ENCODE data around the gene PLIN4. TPM values are rescaled to one million over a fixed set of nuclear protein-coding genes. Genes with fewer than 3 reads are reported as not detected.
"Not testable (repeated sequence)": the region's sequence is repeated elsewhere in the genome, so short reads cannot be mapped to it uniquely, and the experiment has no call there.

The PLIN4 gene
- total RNA-seq, 1 donor from 2014 or later, result 239 TPM

GRCh38 chr19:4550479-4551050 lies 32.3 kb upstream of the PLIN4 start:
- intact Hi-C loops (cut with DNase I), result no loop called here
- ATAC-seq (ENCODE audit: poor library complexity) (no peak), DNase-seq (no peak)

GRCh38 chr19:4550018-4550417 lies 31.7 kb upstream of the PLIN4 start:
- intact Hi-C loops (cut with DNase I), result no loop called here
- no peak for ATAC-seq (ENCODE audit: poor library complexity)
- DNase-seq, result no peak

GRCh38 chr19:4548238-4548584 lies 29.9 kb upstream of the PLIN4 start:
- DNase-seq (no peak), ATAC-seq (ENCODE audit: poor library complexity) (no peak)
- intact Hi-C loops (cut with DNase I), result no loop called here

- intact Hi-C loops (cut with DNase I), result no loop called here
- ATAC-seq (ENCODE audit: poor library complexity) (peak; percentile 54), DNase-seq (no peak)
Observed at GRCh38 chr19:4547303-4548237, 29.3 kb upstream of the PLIN4 start.

GRCh38 chr19:4543842-4544647 lies 25.8 kb upstream of the PLIN4 start:
- DNase-seq (no peak), ATAC-seq (ENCODE audit: poor library complexity) (no peak)
- intact Hi-C loops (cut with DNase I), result no loop called here

GRCh38 chr19:4542896-4543841 lies 24.9 kb upstream of the PLIN4 start:
- intact Hi-C loops (cut with DNase I), result no loop called here
- ATAC-seq (ENCODE audit: poor library complexity) (no peak), DNase-seq (no peak)

- DNase-seq; intact Hi-C loops (cut with DNase I); ATAC-seq (ENCODE audit: poor library complexity): not testable (repeated sequence)
Observed at GRCh38 chr19:4541806-4542145, 23.5 kb upstream of the PLIN4 start.

- intact Hi-C loops (cut with DNase I), result no loop called here
- no peak for DNase-seq
- ATAC-seq (ENCODE audit: poor library complexity), result no peak
Observed at GRCh38 chr19:4541114-4541805, 23.0 kb upstream of the PLIN4 start.

- peak; percentile 15 for ATAC-seq (ENCODE audit: poor library complexity)
- DNase-seq, result no peak
- intact Hi-C loops (cut with DNase I), result no loop called here
Observed at GRCh38 chr19:4539693-4540581, 21.7 kb upstream of the PLIN4 start, which contains the start of gene LRG1. Gene LRG1, minus strand, starts transcription at chr19:4540036. Its CDS starts 23 bp downstream, at chr19:4540013.

- DNase-seq, result no peak
- intact Hi-C loops (cut with DNase I), result no loop called here
- ATAC-seq (ENCODE audit: poor library complexity), result no peak
Observed at GRCh38 chr19:4539169-4539692, 20.9 kb upstream of the PLIN4 start.

- no peak for DNase-seq
- intact Hi-C loops (cut with DNase I), result no loop called here
- no peak for ATAC-seq (ENCODE audit: poor library complexity)
Observed at GRCh38 chr19:4538601-4538954, 20.3 kb upstream of the PLIN4 start.

- DNase-seq (no peak), ATAC-seq (ENCODE audit: poor library complexity) (peak; percentile 34)
- intact Hi-C loops (cut with DNase I), result no loop called here
Observed at GRCh38 chr19:4537953-4538600, 19.8 kb upstream of the PLIN4 start.

GRCh38 chr19:4536798-4537197 lies 18.5 kb upstream of the PLIN4 start:
- DNase-seq, result no peak
- intact Hi-C loops (cut with DNase I), result no loop called here
- ATAC-seq (ENCODE audit: poor library complexity), result no peak

- intact Hi-C loops (cut with DNase I), result no loop called here
Observed at GRCh38 chr19:4534836-4535658, 16.8 kb upstream of the PLIN4 start, which contains the start of gene PLIN5. Gene PLIN5, minus strand, starts transcription at chr19:4535224. Its CDS starts 1,150 bp downstream, at chr19:4534074.

GRCh38 chr19:4533835-4534424 lies 15.6 kb upstream of the PLIN4 start:
- intact Hi-C loops (cut with DNase I), result no loop called here
- ATAC-seq (ENCODE audit: poor library complexity) (no peak), DNase-seq (no peak)

More at GRCh38 chr19:4534836-4535658, 16.8 kb upstream of the PLIN4 start, which contains the start of gene PLIN5:
- DNase-seq, result peak; percentile 89
- ATAC-seq (ENCODE audit: poor library complexity), result peak; percentile 89
